Smooth muscle cell (in vitro differentiated cells): ENCODE results near the gene USP34. TPM values are rescaled to one million over a fixed set of nuclear protein-coding genes. Genes with fewer than 3 reads are reported as not detected.
A peak's percentile ranks its signal among the peaks of the same experiment; 100 is the strongest.

Source experiments
- DNase-seq: peaks from one replicate; lab custom pipeline; 2025; ENCODE audit not compliant: unreplicated experiment; lab: John Stamatoyannopoulos, UW
- H2AFZ ChIP-seq: fragments of 200-600 bp; sonication (generic); 2 replicates; pipeline ENCODE4 v1.6.0; 2016; ENCODE audit warnings: antibody characterized with exemption, low read depth, mild to moderate bottlenecking
- H3F3A ChIP-seq: fragments of 200-600 bp; sonication (generic); 2 replicates; pipeline ENCODE4 v1.6.0; 2017; ENCODE audit warnings: antibody characterized with exemption, low read depth
- H3K27ac ChIP-seq: fragments of 200-600 bp; sonication (generic); 2 replicates; pipeline ENCODE4 v1.5.1; 2016; ENCODE audit warnings: low read depth, mild to moderate bottlenecking
- H3K27me3 ChIP-seq: fragments of 200-600 bp; sonication (generic); 2 replicates; pipeline ENCODE4 v1.6.1; 2016; ENCODE audit warnings: low read depth, mild to moderate bottlenecking
- H3K36me3 ChIP-seq: fragments of 200-600 bp; sonication (generic); 2 replicates; pipeline ENCODE4 v1.5.1; 2016; ENCODE audit warnings: low read depth
- H3K4me1 ChIP-seq: fragments of 200-600 bp; sonication (generic); 2 replicates; pipeline ENCODE4 v1.5.1; 2016; ENCODE audit warnings: low read depth
- H3K4me2 ChIP-seq: fragments of 200-600 bp; sonication (generic); 2 replicates; pipeline ENCODE4 v1.6.0; 2016; ENCODE audit warnings: mild to moderate bottlenecking
- H3K4me3 ChIP-seq: fragments of 200-600 bp; sonication (generic); 2 replicates; pipeline ENCODE4 v1.5.1; 2016; ENCODE audit warnings: mild to moderate bottlenecking
- H3K79me2 ChIP-seq: fragments of 200-600 bp; sonication (generic); 2 replicates; pipeline ENCODE4 v1.6.0; 2016; ENCODE audit warnings: low read depth, mild to moderate bottlenecking
- H3K9ac ChIP-seq: fragments of 200-600 bp; sonication (generic); 2 replicates; pipeline ENCODE4 v1.6.0; 2016; ENCODE audit warnings: low read depth
- H3K9me3 ChIP-seq: fragments of 200-600 bp; sonication (generic); replicated peaks from 2 replicates; pipeline ENCODE4 v1.5.1; 2016; ENCODE audit warnings: low read depth
- H4K20me1 ChIP-seq: fragments of 200-600 bp; sonication (generic); 2 replicates; pipeline ENCODE4 v1.6.0; 2016; ENCODE audit warnings: low read depth
- WGBS: methylation state at CpG from one replicate; pipeline ENCODE4 v1.1.7; 2016; ENCODE audit warnings: low lambda C conversion rate; 5-methylcytosine and 5-hydroxymethylcytosine counted together
- polyA plus RNA-seq: library from polyadenylated mRNA; unstranded; fragments of >200 nt; fragmentation: Nextera tagmentation; extraction: Ambion mirVana; gene quantifications from 2 replicates; pipeline ENCODE4 v1.2.1, GENCODE V29; 2016
- total RNA-seq: library from RNA; depleted of rRNA; stranded (reverse); fragments of >200 nt; gene quantifications from 2 replicates; pipeline ENCODE4 v1.2.3, GENCODE V29; 2014
- TF ChIP-seq, protein P1 (sequence below): fragments of 200-600 bp; sonication (generic); IDR thresholded peaks from 2 replicates; pipeline ENCODE4 v1.5.1; 2017; ENCODE audit warnings: borderline replicate concordance, mild to moderate bottlenecking, antibody characterized with exemption; ENCODE audit not compliant: insufficient read depth, poor library complexity, severe bottlenecking

Gene USP34
- total and polyA plus RNA-seq, 2 experiments from 2014 or later: 26.4 to 152 TPM

DNA sequence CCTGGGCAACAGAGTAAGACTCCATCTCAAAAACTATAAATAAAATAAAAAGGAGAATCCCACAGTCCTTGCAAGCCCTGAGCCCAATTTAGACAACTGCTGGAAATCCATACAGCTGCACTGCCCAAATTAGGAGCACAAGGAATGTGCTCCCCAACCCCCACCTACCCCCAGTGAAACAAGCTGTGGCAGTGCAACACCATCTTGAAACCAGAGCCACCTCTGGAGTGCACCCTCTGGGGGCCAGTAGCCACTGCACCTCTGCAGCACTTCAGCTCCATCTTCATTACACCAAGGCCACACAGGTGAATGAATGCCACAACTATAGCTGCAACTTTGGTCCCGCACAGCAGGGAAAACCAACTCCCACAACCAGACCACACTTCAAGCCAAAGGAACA is 37.3 kb downstream of the USP34 start:
- Histone ChIP-seq H3K4me1 (no peaks in the 10 kb centered on the region), H3K4me3 (no peak overlapping the region), H4K20me1 (peaks cover 100% of the 10 kb centered on the region), H3K36me3 (no peaks in the 10 kb centered on the region), H3K4me2 (no peak overlapping the region), H3K79me2 (peaks cover 100% of the 10 kb centered on the region), H3K27me3 (no peaks in the 10 kb centered on the region), H3F3A (peaks cover 7% of the 10 kb centered on the region), H3K9ac (no peak overlapping the region), H2AFZ (no peak overlapping the region), H3K9me3 (no peaks in the 10 kb centered on the region), H3K27ac (no peak overlapping the region)
- no peak for DNase-seq
- TF ChIP-seq, protein P1, sequence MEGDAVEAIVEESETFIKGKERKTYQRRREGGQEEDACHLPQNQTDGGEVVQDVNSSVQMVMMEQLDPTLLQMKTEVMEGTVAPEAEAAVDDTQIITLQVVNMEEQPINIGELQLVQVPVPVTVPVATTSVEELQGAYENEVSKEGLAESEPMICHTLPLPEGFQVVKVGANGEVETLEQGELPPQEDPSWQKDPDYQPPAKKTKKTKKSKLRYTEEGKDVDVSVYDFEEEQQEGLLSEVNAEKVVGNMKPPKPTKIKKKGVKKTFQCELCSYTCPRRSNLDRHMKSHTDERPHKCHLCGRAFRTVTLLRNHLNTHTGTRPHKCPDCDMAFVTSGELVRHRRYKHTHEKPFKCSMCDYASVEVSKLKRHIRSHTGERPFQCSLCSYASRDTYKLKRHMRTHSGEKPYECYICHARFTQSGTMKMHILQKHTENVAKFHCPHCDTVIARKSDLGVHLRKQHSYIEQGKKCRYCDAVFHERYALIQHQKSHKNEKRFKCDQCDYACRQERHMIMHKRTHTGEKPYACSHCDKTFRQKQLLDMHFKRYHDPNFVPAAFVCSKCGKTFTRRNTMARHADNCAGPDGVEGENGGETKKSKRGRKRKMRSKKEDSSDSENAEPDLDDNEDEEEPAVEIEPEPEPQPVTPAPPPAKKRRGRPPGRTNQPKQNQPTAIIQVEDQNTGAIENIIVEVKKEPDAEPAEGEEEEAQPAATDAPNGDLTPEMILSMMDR: no peak
- WGBS: 100% methylated on average over 1 of the region's 1 CpG

DNA sequence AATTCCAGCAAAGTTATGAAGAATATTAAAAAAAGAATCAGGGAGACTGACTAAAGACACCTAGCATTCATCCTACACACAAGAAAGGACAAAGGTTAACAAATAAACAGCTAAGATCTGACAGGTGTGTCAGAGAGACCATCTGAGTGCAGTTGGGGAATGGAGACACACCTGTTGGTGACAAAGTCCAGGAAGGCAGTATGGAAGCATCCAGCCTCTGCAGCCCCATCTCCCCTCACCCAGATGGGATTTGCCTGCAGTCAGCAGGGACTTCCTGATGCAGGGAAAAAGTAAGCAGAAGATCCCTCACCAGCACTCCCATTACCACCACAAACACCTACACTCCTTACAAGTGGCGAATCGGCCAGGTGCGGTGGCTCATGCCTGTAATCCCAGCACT is 37.9 kb downstream of the USP34 start:
- Histone ChIP-seq H3K4me3 (no peak overlapping the region), H3K36me3 (no peaks in the 10 kb centered on the region), H2AFZ (no peak overlapping the region), H4K20me1 (peaks cover 100% of the 10 kb centered on the region), H3K27me3 (no peaks in the 10 kb centered on the region), H3K9me3 (no peaks in the 10 kb centered on the region), H3K79me2 (peaks cover 100% of the 10 kb centered on the region), H3K9ac (no peak overlapping the region), H3F3A (peaks cover 7% of the 10 kb centered on the region), H3K4me2 (no peak overlapping the region), H3K27ac (no peak overlapping the region), H3K4me1 (no peaks in the 10 kb centered on the region)
- DNase-seq: no peak
- WGBS: 93% methylated on average over 3 of the region's 3 CpGs
- TF ChIP-seq, protein P1: no peak

DNA sequence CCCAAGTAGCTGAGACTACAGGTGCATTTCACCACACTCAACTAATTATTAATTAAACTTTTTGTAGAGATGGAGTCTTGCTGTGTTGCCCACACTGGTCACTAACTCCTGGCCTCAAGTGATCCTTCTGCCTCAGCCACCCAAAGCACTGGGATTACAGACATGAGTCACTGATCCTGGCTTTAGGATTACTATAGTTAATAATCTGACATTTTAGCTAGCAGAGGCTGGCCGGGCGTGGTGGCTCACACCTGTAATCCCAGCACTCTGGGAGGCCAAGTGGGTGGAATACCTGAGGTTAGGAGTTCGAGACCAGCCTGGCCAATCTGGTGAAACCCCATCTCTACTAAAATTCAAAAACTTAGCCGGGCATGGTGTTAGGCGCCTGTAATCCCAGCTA is 39.5 kb downstream of the USP34 start:
- Histone ChIP-seq H3F3A (peaks cover 7% of the 10 kb centered on the region), H4K20me1 (peaks cover 100% of the 10 kb centered on the region), H3K27ac (no peak overlapping the region), H3K4me3 (no peak overlapping the region), H2AFZ (no peak overlapping the region), H3K4me1 (no peaks in the 10 kb centered on the region), H3K9ac (no peak overlapping the region), H3K4me2 (no peak overlapping the region), H3K9me3 (no peaks in the 10 kb centered on the region), H3K36me3 (no peaks in the 10 kb centered on the region), H3K27me3 (no peaks in the 10 kb centered on the region), H3K79me2 (peaks cover 100% of the 10 kb centered on the region)
- WGBS: 82% methylated on average over 5 of the region's 5 CpGs
- TF ChIP-seq, protein P1: no peak
- DNase-seq: no peak

DNA sequence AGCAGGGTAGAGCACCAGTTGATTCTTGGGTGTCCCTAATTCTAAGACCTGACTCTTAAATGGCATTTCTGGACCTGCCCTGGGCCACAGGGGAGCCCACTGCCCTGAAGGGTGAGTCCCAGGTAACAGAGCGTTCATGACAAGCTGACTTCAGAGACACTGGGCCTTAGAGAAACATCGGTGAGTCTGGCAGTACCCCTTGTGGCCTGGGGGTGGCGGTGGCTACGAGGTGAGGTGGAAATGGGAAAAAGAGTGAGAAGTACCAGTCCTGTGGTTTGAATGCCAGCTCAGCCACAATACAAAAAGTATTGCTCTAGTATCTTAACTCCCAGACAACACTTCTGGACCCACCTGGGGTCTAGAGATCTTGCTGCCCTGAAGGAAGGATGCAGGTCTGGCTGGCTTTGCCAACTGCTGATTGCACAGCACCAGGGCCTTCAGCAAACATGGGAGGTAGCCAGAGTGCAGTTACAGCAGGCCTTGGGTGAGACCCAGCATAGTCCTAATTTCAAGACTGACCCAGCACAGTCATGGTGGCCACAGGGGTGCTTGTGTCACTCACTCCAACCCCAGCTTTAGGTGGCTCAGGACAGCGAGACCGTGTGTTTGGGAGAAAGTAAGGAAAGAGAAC is 44.5 kb downstream of the USP34 start:
- 62% methylated on average over 6 of the region's 6 CpGs for WGBS

More for the DNA sequence above, 44.5 kb downstream of the USP34 start:
- no peak overlapping the region for H3K4me2 ChIP-seq
- no peaks in the 10 kb centered on the region for H3K36me3 ChIP-seq
- peaks cover 100% of the 10 kb centered on the region for H3K79me2 ChIP-seq
- peaks cover 7% of the 10 kb centered on the region for H3F3A ChIP-seq
- peaks cover 100% of the 10 kb centered on the region for H4K20me1 ChIP-seq
- H3K9ac ChIP-seq: no peak overlapping the region
- no peak overlapping the region for H2AFZ ChIP-seq
- TF ChIP-seq, protein P1: peak; percentile 49
- no peaks in the 10 kb centered on the region for H3K9me3 ChIP-seq
- H3K27me3 ChIP-seq: no peaks in the 10 kb centered on the region
- DNase-seq: no peak
- H3K4me1 ChIP-seq: no peaks in the 10 kb centered on the region
- peak overlapping the region; percentile 23 for H3K27ac ChIP-seq
- H3K4me3 ChIP-seq: no peak overlapping the region
